PC-9 (cell line): ENCODE measurements around the gene PDE6C.
"Not testable (repeated sequence)": the region's sequence is repeated elsewhere in the genome, so short reads cannot be mapped to it uniquely, and the experiment has no call there.

Source experiments
- EZH2 ChIP-seq: fragments of 200-600 bp; sonication (generic); IDR thresholded peaks from 2 replicates; pipeline ENCODE4 v1.8.0; 2017; ENCODE audit warnings: antibody characterized with exemption, low read depth
- TF ChIP-seq, protein P1 (sequence below): fragments of 200-600 bp; sonication (generic); conservative IDR thresholded peaks from 2 replicates; pipeline ENCODE4 v1.6.1; 2017; ENCODE audit warnings: mixed run types, antibody characterized with exemption, mild to moderate bottlenecking, moderate library complexity

DNA sequence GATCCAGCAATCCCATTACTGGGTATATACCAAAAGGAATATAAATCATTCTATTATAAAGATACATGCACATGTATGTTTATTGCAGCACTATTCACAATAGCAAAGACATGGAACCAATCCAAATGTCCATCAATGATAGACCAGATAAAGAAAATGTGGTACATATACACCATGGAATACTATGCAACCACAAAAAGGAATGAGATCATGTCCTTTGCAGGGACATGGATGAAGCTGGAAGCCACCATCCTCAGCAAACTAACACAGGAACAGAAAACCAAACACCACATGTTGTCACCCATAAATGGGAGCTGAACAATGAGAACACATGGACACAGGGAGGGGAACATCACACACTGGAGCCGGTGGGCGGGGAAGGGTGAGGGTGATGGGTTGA, 84.2 kb downstream of the PDE6C start:
- TF ChIP-seq, protein P1, sequence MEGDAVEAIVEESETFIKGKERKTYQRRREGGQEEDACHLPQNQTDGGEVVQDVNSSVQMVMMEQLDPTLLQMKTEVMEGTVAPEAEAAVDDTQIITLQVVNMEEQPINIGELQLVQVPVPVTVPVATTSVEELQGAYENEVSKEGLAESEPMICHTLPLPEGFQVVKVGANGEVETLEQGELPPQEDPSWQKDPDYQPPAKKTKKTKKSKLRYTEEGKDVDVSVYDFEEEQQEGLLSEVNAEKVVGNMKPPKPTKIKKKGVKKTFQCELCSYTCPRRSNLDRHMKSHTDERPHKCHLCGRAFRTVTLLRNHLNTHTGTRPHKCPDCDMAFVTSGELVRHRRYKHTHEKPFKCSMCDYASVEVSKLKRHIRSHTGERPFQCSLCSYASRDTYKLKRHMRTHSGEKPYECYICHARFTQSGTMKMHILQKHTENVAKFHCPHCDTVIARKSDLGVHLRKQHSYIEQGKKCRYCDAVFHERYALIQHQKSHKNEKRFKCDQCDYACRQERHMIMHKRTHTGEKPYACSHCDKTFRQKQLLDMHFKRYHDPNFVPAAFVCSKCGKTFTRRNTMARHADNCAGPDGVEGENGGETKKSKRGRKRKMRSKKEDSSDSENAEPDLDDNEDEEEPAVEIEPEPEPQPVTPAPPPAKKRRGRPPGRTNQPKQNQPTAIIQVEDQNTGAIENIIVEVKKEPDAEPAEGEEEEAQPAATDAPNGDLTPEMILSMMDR = not testable (repeated sequence)
- not testable (repeated sequence) for TF ChIP-seq EZH2
